Measurements from ENCODE around the gene TENM4.

GRCh38 chr11:79291948-79292347 lies 148.9 kb downstream of the TENM4 start:
- TF ChIP-seq, protein P1, sequence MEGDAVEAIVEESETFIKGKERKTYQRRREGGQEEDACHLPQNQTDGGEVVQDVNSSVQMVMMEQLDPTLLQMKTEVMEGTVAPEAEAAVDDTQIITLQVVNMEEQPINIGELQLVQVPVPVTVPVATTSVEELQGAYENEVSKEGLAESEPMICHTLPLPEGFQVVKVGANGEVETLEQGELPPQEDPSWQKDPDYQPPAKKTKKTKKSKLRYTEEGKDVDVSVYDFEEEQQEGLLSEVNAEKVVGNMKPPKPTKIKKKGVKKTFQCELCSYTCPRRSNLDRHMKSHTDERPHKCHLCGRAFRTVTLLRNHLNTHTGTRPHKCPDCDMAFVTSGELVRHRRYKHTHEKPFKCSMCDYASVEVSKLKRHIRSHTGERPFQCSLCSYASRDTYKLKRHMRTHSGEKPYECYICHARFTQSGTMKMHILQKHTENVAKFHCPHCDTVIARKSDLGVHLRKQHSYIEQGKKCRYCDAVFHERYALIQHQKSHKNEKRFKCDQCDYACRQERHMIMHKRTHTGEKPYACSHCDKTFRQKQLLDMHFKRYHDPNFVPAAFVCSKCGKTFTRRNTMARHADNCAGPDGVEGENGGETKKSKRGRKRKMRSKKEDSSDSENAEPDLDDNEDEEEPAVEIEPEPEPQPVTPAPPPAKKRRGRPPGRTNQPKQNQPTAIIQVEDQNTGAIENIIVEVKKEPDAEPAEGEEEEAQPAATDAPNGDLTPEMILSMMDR (IDR thresholded peaks at IDR 0.05): no peak
- TF ChIP-seq POLR2A (IDR thresholded peaks at IDR 0.05): no peak
